Measurements from ENCODE around the gene CRYBB2.
"Not testable (repeated sequence)": the region's sequence is repeated elsewhere in the genome, so short reads cannot be mapped to it uniquely, and the experiment has no call there.

Gene CRYBB2

GRCh38 chr22:25213221-25213620 is 6.2 kb upstream of the CRYBB2 start:
- Histone ChIP-seq H3K36me3 (ENCODE audit: insufficient read depth, low read length) (no peaks in the 10 kb centered on the region), H3K4me3 (no peak overlapping the region), H3K9me3 (ENCODE audit: low read depth, low read length) (no peaks in the 10 kb centered on the region), H3K27ac (no peak overlapping the region), H3K9ac (ENCODE audit: insufficient read length) (no peak overlapping the region)
- DNase-seq (ENCODE audit: low read depth, low spot score), result no peak
- TF ChIP-seq FOXP2 (optimal IDR thresholded peaks at IDR 0.05; ENCODE audit: control extremely low read depth, extremely low read length, insufficient read depth), result no peak

GRCh38 chr22:25216230-25216629 is 3.2 kb upstream of the CRYBB2 start:
- Histone ChIP-seq H3K9ac (ENCODE audit: insufficient read length) (no peak overlapping the region), H3K27ac (no peak overlapping the region), H3K36me3 (ENCODE audit: insufficient read depth, low read length) (no peaks in the 10 kb centered on the region), H3K4me3 (no peak overlapping the region), H3K9me3 (ENCODE audit: low read depth, low read length) (no peaks in the 10 kb centered on the region)
- no peak for DNase-seq (ENCODE audit: low read depth, low spot score)
- no peak for TF ChIP-seq EZH2 (IDR thresholded peaks at IDR 0.05)
- TF ChIP-seq POLR2AphosphoS5 (IDR thresholded peaks at IDR 0.05; ENCODE audit: borderline replicate concordance, low read depth, low read length), result no peak
- no peak for TF ChIP-seq FOXP2 (optimal IDR thresholded peaks at IDR 0.05; ENCODE audit: control extremely low read depth, extremely low read length, insufficient read depth)

GRCh38 chr22:25219948-25220442 is 556 bp downstream of the CRYBB2 start:
- TF ChIP-seq FOXP2 (optimal IDR thresholded peaks at IDR 0.05; ENCODE audit: control extremely low read depth, extremely low read length, insufficient read depth), result no peak
- no peak for TF ChIP-seq POLR2AphosphoS5 (IDR thresholded peaks at IDR 0.05; ENCODE audit: borderline replicate concordance, low read depth, low read length)
- Histone ChIP-seq H3K27ac (no peak overlapping the region), H3K9me3 (ENCODE audit: low read depth, low read length) (no peaks in the 10 kb centered on the region), H3K36me3 (ENCODE audit: insufficient read depth, low read length) (no peaks in the 10 kb centered on the region), H3K4me3 (no peak overlapping the region), H3K9ac (ENCODE audit: insufficient read length) (no peak overlapping the region)
- DNase-seq (ENCODE audit: low read depth, low spot score), result no peak

GRCh38 chr22:25221790-25222189 is 2.4 kb downstream of the CRYBB2 start:
- no peaks in the 10 kb centered on the region for H3K9me3 ChIP-seq (ENCODE audit: low read depth, low read length)
- TF ChIP-seq EZH2 (IDR thresholded peaks at IDR 0.05) (no peak), FOXP2 (optimal IDR thresholded peaks at IDR 0.05; ENCODE audit: control extremely low read depth, extremely low read length, insufficient read depth) (no peak), POLR2AphosphoS5 (IDR thresholded peaks at IDR 0.05; ENCODE audit: borderline replicate concordance, low read depth, low read length) (no peak)
- no peak overlapping the region for H3K9ac ChIP-seq (ENCODE audit: insufficient read length)

GRCh38 chr22:25223269-25223850 is 3.9 kb downstream of the CRYBB2 start:
- no peak for TF ChIP-seq POLR2AphosphoS5 (IDR thresholded peaks at IDR 0.05; ENCODE audit: borderline replicate concordance, low read depth, low read length)
- TF ChIP-seq EZH2 (IDR thresholded peaks at IDR 0.05), result no peak
- TF ChIP-seq FOXP2 (optimal IDR thresholded peaks at IDR 0.05; ENCODE audit: control extremely low read depth, extremely low read length, insufficient read depth), result no peak
- no peak for DNase-seq (ENCODE audit: low read depth, low spot score)
- no peaks in the 10 kb centered on the region for H3K36me3 ChIP-seq (ENCODE audit: insufficient read depth, low read length)
- H3K9me3 ChIP-seq (ENCODE audit: low read depth, low read length), result no peaks in the 10 kb centered on the region
- no peak overlapping the region for H3K27ac ChIP-seq
- no peak overlapping the region for H3K4me3 ChIP-seq
- H3K9ac ChIP-seq (ENCODE audit: insufficient read length), result no peak overlapping the region

More at GRCh38 chr22:25221790-25222189, 2.4 kb downstream of the CRYBB2 start:
- no peak overlapping the region for H3K27ac ChIP-seq
- no peaks in the 10 kb centered on the region for H3K36me3 ChIP-seq (ENCODE audit: insufficient read depth, low read length)
- DNase-seq (ENCODE audit: low read depth, low spot score), result no peak
- H3K4me3 ChIP-seq, result no peak overlapping the region

- Histone ChIP-seq H3K9me3 (ENCODE audit: low read depth, low read length) (no peaks in the 10 kb centered on the region), H3K27ac (no peak overlapping the region), H3K4me3 (no peak overlapping the region), H3K9ac (ENCODE audit: insufficient read length) (no peak overlapping the region), H3K36me3 (ENCODE audit: insufficient read depth, low read length) (no peaks in the 10 kb centered on the region)
- no peak for TF ChIP-seq POLR2AphosphoS5 (IDR thresholded peaks at IDR 0.05; ENCODE audit: borderline replicate concordance, low read depth, low read length)
- no peak for TF ChIP-seq FOXP2 (optimal IDR thresholded peaks at IDR 0.05; ENCODE audit: control extremely low read depth, extremely low read length, insufficient read depth)
- TF ChIP-seq EZH2 (IDR thresholded peaks at IDR 0.05), result no peak
- no peak for DNase-seq (ENCODE audit: low read depth, low spot score)
These were observed 9.4 kb downstream of the CRYBB2 start for GRCh38 chr22:25228822-25229221.

- DNase-seq (ENCODE audit: low read depth, low spot score); H3K4me3 ChIP-seq; H3K9ac ChIP-seq (ENCODE audit: insufficient read length); H3K36me3 ChIP-seq (ENCODE audit: insufficient read depth, low read length); H3K27ac ChIP-seq; H3K9me3 ChIP-seq (ENCODE audit: low read depth, low read length): not testable (repeated sequence)
These were observed 11.3 kb downstream of the CRYBB2 start for GRCh38 chr22:25230760-25231159.

- no peak for DNase-seq (ENCODE audit: low read depth, low spot score)
- Histone ChIP-seq H3K27ac (no peak overlapping the region), H3K9ac (ENCODE audit: insufficient read length) (no peak overlapping the region), H3K9me3 (ENCODE audit: low read depth, low read length) (no peaks in the 10 kb centered on the region), H3K36me3 (ENCODE audit: insufficient read depth, low read length) (no peaks in the 10 kb centered on the region), H3K4me3 (no peak overlapping the region)
- TF ChIP-seq EZH2 (IDR thresholded peaks at IDR 0.05), result no peak
- TF ChIP-seq FOXP2 (optimal IDR thresholded peaks at IDR 0.05; ENCODE audit: control extremely low read depth, extremely low read length, insufficient read depth), result no peak
- TF ChIP-seq POLR2AphosphoS5 (IDR thresholded peaks at IDR 0.05; ENCODE audit: borderline replicate concordance, low read depth, low read length), result no peak
These were observed 12.9 kb downstream of the CRYBB2 start for GRCh38 chr22:25232301-25232700.

- not testable (repeated sequence) for DNase-seq (ENCODE audit: low read depth, low spot score); H3K36me3 ChIP-seq (ENCODE audit: insufficient read depth, low read length); H3K4me3 ChIP-seq; H3K9me3 ChIP-seq (ENCODE audit: low read depth, low read length); H3K9ac ChIP-seq (ENCODE audit: insufficient read length); H3K27ac ChIP-seq
These were observed 14.3 kb downstream of the CRYBB2 start for GRCh38 chr22:25233706-25234105.

Data from SK-N-MC (cell line).